SK-N-SH (cell line): ENCODE data around the gene CSRNP2. TPM values are rescaled to one million over a fixed set of nuclear protein-coding genes. Genes with fewer than 3 reads are reported as not detected.

Experiments
- CTCF ChIA-PET: fragments of 300-600, 350-600 bp; formaldehyde crosslinking; extraction: SDS; loops from one replicate; lab custom pipeline; 2021; lab: Yijun Ruan, JAX
- POLR2A ChIA-PET: fragments of 350-600 bp; sonication (Branson Sonifier 250); formaldehyde crosslinking; extraction: SDS; loops from one replicate; lab custom pipeline; 2020; ENCODE audit warnings: antibody characterized with exemption, inconsistent platforms; lab: Yijun Ruan, JAX
- DNase-seq: peaks from one replicate; pipeline ENCODE4 v3.0.0; 2012
- H2AFZ ChIP-seq: fragments of 200-600 bp; sonication (generic); 2 replicates; pipeline ENCODE4 v1.8.1; 2016; ENCODE audit warnings: antibody characterized with exemption, mild to moderate bottlenecking, low read depth
- H3F3A ChIP-seq: fragments of 200-600 bp; sonication (generic); replicated peaks from 2 replicates; pipeline ENCODE3; 2016; ENCODE audit warnings: antibody characterized with exemption, mild to moderate bottlenecking; ENCODE audit not compliant: insufficient read depth
- H3K27ac ChIP-seq, 2 experiments: fragments of 200-500 bp in 1 of 2; fragments of 200-600 bp in 1 of 2; sonication (Bioruptor generic) in 1 of 2; sonication (generic), shearing (Covaris generic) in 1 of 2; 2 replicates each; pipeline versions ENCODE4 v1.5.1 to v1.6.1; 2014 to 2016; ENCODE audit warnings: low read depth in 2 of 2, inconsistent platforms in 1 of 2, low read length in 1 of 2, mild to moderate bottlenecking in 1 of 2, mixed read lengths in 1 of 2
- H3K27me3 ChIP-seq: fragments of 200-600 bp; sonication (generic), shearing (Covaris generic); 2 replicates; pipeline ENCODE4 v1.6.1; 2016; ENCODE audit warnings: mixed run types; ENCODE audit not compliant: insufficient read depth
- H3K36me3 ChIP-seq, 2 experiments: fragments of 200-500 bp in 1 of 2; fragments of 200-600 bp in 1 of 2; sonication (Bioruptor generic) in 1 of 2; sonication (generic) in 1 of 2; replicated peaks in 1 of 2; 2 replicates each; pipeline versions ENCODE3 to v1.5.1; 2014 to 2016; ENCODE audit warnings: low read length in 1 of 2, mild to moderate bottlenecking in 1 of 2; ENCODE audit not compliant: insufficient read depth in 2 of 2, control insufficient read depth in 1 of 2
- H3K4me1 ChIP-seq, 2 experiments: fragments of 200-500 bp in 1 of 2; fragments of 200-600 bp in 1 of 2; sonication (Bioruptor generic) in 1 of 2; sonication (generic), shearing (Covaris generic) in 1 of 2; 2 replicates each; pipeline versions ENCODE4 v1.5.1 to v1.6.1; 2014 to 2016; ENCODE audit warnings: low read depth in 1 of 2, low read length in 1 of 2, mixed run types in 1 of 2; ENCODE audit not compliant: insufficient read depth in 2 of 2, control insufficient read depth in 1 of 2
- H3K4me2 ChIP-seq: fragments of 200-600 bp; sonication (generic), shearing (Covaris generic); 2 replicates; pipeline ENCODE4 v1.6.1; 2017; ENCODE audit warnings: mixed run types
- H3K4me3 ChIP-seq, 2 experiments: fragments of 200-500 bp in 1 of 2; fragments of 200-600 bp in 1 of 2; sonication (Bioruptor generic) in 1 of 2; sonication (generic), shearing (Covaris generic) in 1 of 2; 2 replicates each; pipeline versions ENCODE4 v1.5.1 to v1.8.1; 2014 to 2016; ENCODE audit warnings: low read depth in 2 of 2, inconsistent platforms in 1 of 2, low read length in 1 of 2, mild to moderate bottlenecking in 1 of 2, mixed read lengths in 1 of 2, moderate library complexity in 1 of 2
- H3K79me2 ChIP-seq: fragments of 200-600 bp; sonication (generic); 2 replicates; pipeline ENCODE4 v1.8.1; 2017; ENCODE audit warnings: mild to moderate bottlenecking; ENCODE audit not compliant: insufficient read depth
- H3K9ac ChIP-seq: fragments of 200-600 bp; sonication (generic); 2 replicates; pipeline ENCODE4 v1.6.1; 2017; ENCODE audit warnings: mixed run types
- H3K9me2 ChIP-seq: fragments of 200-600 bp; sonication (generic); 2 replicates; pipeline ENCODE4 v1.6.1; 2017; ENCODE audit warnings: mixed run types
- H3K9me3 ChIP-seq: fragments of 200-600 bp; sonication (generic); 2 replicates; pipeline ENCODE4 v1.6.1; 2017; ENCODE audit warnings: mixed run types, mild to moderate bottlenecking, moderate library complexity
- H4K20me1 ChIP-seq: fragments of 200-600 bp; sonication (generic); 2 replicates; pipeline ENCODE4 v1.6.1; 2017; ENCODE audit warnings: mild to moderate bottlenecking, mixed run types; ENCODE audit not compliant: insufficient read depth
- ELF1 ChIP-seq: IDR thresholded peaks from 2 replicates; pipeline ENCODE4 v1.4.0; 2012
- EP300 ChIP-seq, 2 experiments: IDR thresholded peaks; 2 replicates each; pipeline versions ENCODE4 v1.4.0 to v1.6.1; 2012; ENCODE audit warnings: borderline replicate concordance in 1 of 2, low read depth in 1 of 2, low read length in 1 of 2
- FOXM1 ChIP-seq: IDR thresholded peaks from 2 replicates; pipeline ENCODE4 v1.4.0; 2012; ENCODE audit warnings: low read depth, mild to moderate bottlenecking
- GATA2 ChIP-seq: sonication (generic); formaldehyde crosslinking; IDR thresholded peaks from 2 replicates; pipeline ENCODE4 v1.5.0; 2020; ENCODE audit warnings: mild to moderate bottlenecking, missing genetic modification reagents
- IRF3 ChIP-seq: fragments of 150-350 bp; IDR thresholded peaks from 2 replicates; pipeline ENCODE4 v1.6.1; 2016; ENCODE audit warnings: mild to moderate bottlenecking, low read depth, low read length
- MXI1 ChIP-seq: IDR thresholded peaks from 2 replicates; pipeline ENCODE4 v1.6.1; 2012; ENCODE audit warnings: mild to moderate bottlenecking, low read depth, low read length, improper control_type of control experiment
- RAD21 ChIP-seq: IDR thresholded peaks from 2 replicates; pipeline ENCODE4 v1.6.1; 2012; ENCODE audit warnings: mild to moderate bottlenecking, low read length
- RCOR1 ChIP-seq: fragments of 150-350 bp; IDR thresholded peaks from 2 replicates; pipeline ENCODE4 v1.6.1; 2017; ENCODE audit warnings: antibody characterized with exemption, low read length
- RFX5 ChIP-seq: IDR thresholded peaks from 2 replicates; pipeline ENCODE4 v1.6.1; 2012; ENCODE audit warnings: mild to moderate bottlenecking, improper control_type of control experiment, low read length
- RXRA ChIP-seq: IDR thresholded peaks from 2 replicates; pipeline ENCODE4 v1.4.0; 2012; ENCODE audit warnings: low read depth, mild to moderate bottlenecking, borderline replicate concordance
- SIN3A ChIP-seq: IDR thresholded peaks from 2 replicates; pipeline ENCODE4 v1.6.1; 2012; ENCODE audit warnings: low read depth, mild to moderate bottlenecking, low read length, moderate library complexity, borderline replicate concordance
- SMC3 ChIP-seq: IDR thresholded peaks from 2 replicates; pipeline ENCODE4 v1.6.1; 2012; ENCODE audit warnings: low read depth, low read length, improper control_type of control experiment
- TAF1 ChIP-seq: IDR thresholded peaks from 2 replicates; pipeline ENCODE4 v1.6.1; 2012; ENCODE audit warnings: low read depth, mild to moderate bottlenecking, low read length, moderate library complexity, borderline replicate concordance
- TCF12 ChIP-seq: IDR thresholded peaks from 2 replicates; pipeline ENCODE4 v1.4.0; 2012
- TEAD4 ChIP-seq: IDR thresholded peaks from 2 replicates; pipeline ENCODE4 v1.4.0; 2012; ENCODE audit warnings: mild to moderate bottlenecking, borderline replicate concordance; ENCODE audit not compliant: insufficient read depth
- USF1 ChIP-seq: IDR thresholded peaks from 2 replicates; pipeline ENCODE4 v1.4.0; 2012; ENCODE audit warnings: low read depth, borderline replicate concordance
- WGBS: methylation state at CpG from one replicate; pipeline ENCODE4 v1.1.6; 2017; ENCODE audit warnings: low lambda C conversion rate; 5-methylcytosine and 5-hydroxymethylcytosine counted together
- polyA plus RNA-seq, 3 experiments: library from polyadenylated mRNA; depleted of rRNA; stranded (reverse); fragments of >200 nt; gene quantifications; 2 replicates each; pipeline ENCODE4 v1.2.3, GENCODE V29; 2012
- TF ChIP-seq, protein P1 (sequence below): fragments of 150-350 bp; IDR thresholded peaks from 2 replicates; pipeline ENCODE4 v1.6.1; 2017; ENCODE audit warnings: antibody characterized with exemption, low read length, low read depth, borderline replicate concordance
- TF ChIP-seq, protein P2 (sequence below): IDR thresholded peaks from 2 replicates; pipeline ENCODE4 v1.6.1; 2012; ENCODE audit warnings: mild to moderate bottlenecking, low read depth, low read length, moderate library complexity
- TF ChIP-seq, protein P3 (sequence below): IDR thresholded peaks from 2 replicates; pipeline ENCODE4 v1.4.0; 2012; ENCODE audit warnings: low read depth, borderline replicate concordance
- TF ChIP-seq, protein P4 (sequence below): IDR thresholded peaks from 2 replicates; pipeline ENCODE4; 2012

The CSRNP2 gene
- polyA plus RNA-seq, 1 of the 3 experiments (the other 2 are of a cell fraction) = 18.7 TPM

DNA sequence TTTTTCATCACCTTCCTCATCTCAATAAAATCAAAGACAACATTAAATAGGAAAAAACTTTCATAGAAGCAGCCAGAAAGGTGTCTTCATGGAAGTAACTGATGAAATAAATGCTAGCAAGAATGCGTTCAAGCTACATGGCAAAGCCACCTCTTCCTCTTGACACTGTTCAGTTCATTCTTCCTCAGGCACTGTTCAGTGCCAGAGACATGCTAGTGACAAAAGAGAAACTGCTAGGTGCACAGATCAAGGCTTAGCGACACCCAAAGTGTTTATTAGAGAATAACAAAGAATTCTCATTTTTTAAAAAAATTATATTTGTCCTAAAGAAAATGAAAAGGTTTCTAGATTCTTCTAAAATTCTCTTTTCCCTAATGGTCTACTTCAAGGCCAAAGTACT, 64.4 kb downstream of the CSRNP2 start:
- CTCF ChIA-PET = interaction anchor here (2.5 kb wide), 1 partner anchor 254 kb away, joined by 9 read pairs; no protein-coding TSS in a partner anchor
- H3K36me3 ChIP-seq = no peaks in the 10 kb centered on the region
- POLR2A ChIA-PET = no interaction called here
- no peaks in the 10 kb centered on the region for H3F3A ChIP-seq
- peaks cover 98% of the 10 kb centered on the region for H3K79me2 ChIP-seq
- no peak overlapping the region for H3K9ac ChIP-seq
- H2AFZ ChIP-seq = no peak overlapping the region
- DNase-seq = no peak
- no peak overlapping the region for H3K4me3 ChIP-seq
- no peak overlapping the region for H3K4me2 ChIP-seq
- H3K4me1 ChIP-seq = no peaks in the 10 kb centered on the region
- H3K27ac ChIP-seq = no peak overlapping the region
- 96% methylated on average over 2 of the region's 2 CpGs for WGBS
- H3K9me2 ChIP-seq = no peaks in the 10 kb centered on the region
- H3K27me3 ChIP-seq = no peaks in the 10 kb centered on the region
- no peaks in the 10 kb centered on the region for H4K20me1 ChIP-seq
- no peaks in the 10 kb centered on the region for H3K9me3 ChIP-seq
- TF ChIP-seq, protein P1, sequence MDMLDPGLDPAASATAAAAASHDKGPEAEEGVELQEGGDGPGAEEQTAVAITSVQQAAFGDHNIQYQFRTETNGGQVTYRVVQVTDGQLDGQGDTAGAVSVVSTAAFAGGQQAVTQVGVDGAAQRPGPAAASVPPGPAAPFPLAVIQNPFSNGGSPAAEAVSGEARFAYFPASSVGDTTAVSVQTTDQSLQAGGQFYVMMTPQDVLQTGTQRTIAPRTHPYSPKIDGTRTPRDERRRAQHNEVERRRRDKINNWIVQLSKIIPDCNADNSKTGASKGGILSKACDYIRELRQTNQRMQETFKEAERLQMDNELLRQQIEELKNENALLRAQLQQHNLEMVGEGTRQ = no peak
- TF ChIP-seq EP300 (IDR thresholded peaks at IDR 0.05; ENCODE audit: borderline replicate concordance in 1 of 2, low read depth in 1 of 2, low read length in 1 of 2) = no peak
- no peak for TF ChIP-seq RXRA
- no peak for TF ChIP-seq RAD21

DNA sequence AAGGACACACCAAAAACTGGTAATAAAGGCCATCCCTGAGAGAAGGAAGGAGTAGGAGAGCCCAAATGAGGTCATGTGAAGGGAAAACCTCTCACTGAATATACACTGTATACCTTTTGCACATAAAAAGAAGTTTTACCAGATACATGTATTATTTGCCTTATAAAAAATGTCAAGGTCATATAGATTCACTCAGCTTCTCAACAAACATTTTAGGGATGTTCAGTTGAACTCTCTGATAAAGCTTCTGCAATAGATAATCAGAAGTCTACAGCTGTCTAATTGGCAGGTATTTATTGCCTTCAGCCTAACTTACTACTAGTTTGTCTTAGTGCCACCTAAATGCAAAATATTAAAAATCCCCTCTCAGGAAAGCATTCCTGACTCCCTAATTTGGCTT, 65.9 kb downstream of the CSRNP2 start:
- H3K9ac ChIP-seq = no peak overlapping the region
- H3K27me3 ChIP-seq = no peaks in the 10 kb centered on the region
- CTCF ChIA-PET = interaction anchor here (0.9 kb wide), 1 partner anchor 30 kb away, joined by 3 read pairs; no protein-coding TSS in a partner anchor
- H3K4me3 ChIP-seq = no peak overlapping the region
- no peaks in the 10 kb centered on the region for H3K9me3 ChIP-seq
- no peaks in the 10 kb centered on the region for H3K9me2 ChIP-seq
- no peaks in the 10 kb centered on the region; the same call in 1 of the 2 replicates for H4K20me1 ChIP-seq
- H3K4me2 ChIP-seq = no peak overlapping the region
- H3K79me2 ChIP-seq = peaks cover 98% of the 10 kb centered on the region
- no peaks in the 10 kb centered on the region for H3K4me1 ChIP-seq
- POLR2A ChIA-PET = no interaction called here
- DNase-seq = no peak
- H2AFZ ChIP-seq = no peak overlapping the region
- H3F3A ChIP-seq = no peaks in the 10 kb centered on the region
- H3K27ac ChIP-seq = no peak overlapping the region
- no peaks in the 10 kb centered on the region for H3K36me3 ChIP-seq
- no peak for TF ChIP-seq RFX5
- TF ChIP-seq, protein P2, sequence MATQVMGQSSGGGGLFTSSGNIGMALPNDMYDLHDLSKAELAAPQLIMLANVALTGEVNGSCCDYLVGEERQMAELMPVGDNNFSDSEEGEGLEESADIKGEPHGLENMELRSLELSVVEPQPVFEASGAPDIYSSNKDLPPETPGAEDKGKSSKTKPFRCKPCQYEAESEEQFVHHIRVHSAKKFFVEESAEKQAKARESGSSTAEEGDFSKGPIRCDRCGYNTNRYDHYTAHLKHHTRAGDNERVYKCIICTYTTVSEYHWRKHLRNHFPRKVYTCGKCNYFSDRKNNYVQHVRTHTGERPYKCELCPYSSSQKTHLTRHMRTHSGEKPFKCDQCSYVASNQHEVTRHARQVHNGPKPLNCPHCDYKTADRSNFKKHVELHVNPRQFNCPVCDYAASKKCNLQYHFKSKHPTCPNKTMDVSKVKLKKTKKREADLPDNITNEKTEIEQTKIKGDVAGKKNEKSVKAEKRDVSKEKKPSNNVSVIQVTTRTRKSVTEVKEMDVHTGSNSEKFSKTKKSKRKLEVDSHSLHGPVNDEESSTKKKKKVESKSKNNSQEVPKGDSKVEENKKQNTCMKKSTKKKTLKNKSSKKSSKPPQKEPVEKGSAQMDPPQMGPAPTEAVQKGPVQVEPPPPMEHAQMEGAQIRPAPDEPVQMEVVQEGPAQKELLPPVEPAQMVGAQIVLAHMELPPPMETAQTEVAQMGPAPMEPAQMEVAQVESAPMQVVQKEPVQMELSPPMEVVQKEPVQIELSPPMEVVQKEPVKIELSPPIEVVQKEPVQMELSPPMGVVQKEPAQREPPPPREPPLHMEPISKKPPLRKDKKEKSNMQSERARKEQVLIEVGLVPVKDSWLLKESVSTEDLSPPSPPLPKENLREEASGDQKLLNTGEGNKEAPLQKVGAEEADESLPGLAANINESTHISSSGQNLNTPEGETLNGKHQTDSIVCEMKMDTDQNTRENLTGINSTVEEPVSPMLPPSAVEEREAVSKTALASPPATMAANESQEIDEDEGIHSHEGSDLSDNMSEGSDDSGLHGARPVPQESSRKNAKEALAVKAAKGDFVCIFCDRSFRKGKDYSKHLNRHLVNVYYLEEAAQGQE = no peak
- TF ChIP-seq TAF1 = no peak
- TF ChIP-seq SMC3 = no peak
- TF ChIP-seq ELF1 = no peak
- no peak for TF ChIP-seq FOXM1
- TF ChIP-seq, protein P3, sequence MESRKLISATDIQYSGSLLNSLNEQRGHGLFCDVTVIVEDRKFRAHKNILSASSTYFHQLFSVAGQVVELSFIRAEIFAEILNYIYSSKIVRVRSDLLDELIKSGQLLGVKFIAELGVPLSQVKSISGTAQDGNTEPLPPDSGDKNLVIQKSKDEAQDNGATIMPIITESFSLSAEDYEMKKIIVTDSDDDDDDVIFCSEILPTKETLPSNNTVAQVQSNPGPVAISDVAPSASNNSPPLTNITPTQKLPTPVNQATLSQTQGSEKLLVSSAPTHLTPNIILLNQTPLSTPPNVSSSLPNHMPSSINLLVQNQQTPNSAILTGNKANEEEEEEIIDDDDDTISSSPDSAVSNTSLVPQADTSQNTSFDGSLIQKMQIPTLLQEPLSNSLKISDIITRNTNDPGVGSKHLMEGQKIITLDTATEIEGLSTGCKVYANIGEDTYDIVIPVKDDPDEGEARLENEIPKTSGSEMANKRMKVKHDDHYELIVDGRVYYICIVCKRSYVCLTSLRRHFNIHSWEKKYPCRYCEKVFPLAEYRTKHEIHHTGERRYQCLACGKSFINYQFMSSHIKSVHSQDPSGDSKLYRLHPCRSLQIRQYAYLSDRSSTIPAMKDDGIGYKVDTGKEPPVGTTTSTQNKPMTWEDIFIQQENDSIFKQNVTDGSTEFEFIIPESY = no peak
- no peak for TF ChIP-seq USF1
- no peak for TF ChIP-seq SIN3A
- TF ChIP-seq, protein P4, sequence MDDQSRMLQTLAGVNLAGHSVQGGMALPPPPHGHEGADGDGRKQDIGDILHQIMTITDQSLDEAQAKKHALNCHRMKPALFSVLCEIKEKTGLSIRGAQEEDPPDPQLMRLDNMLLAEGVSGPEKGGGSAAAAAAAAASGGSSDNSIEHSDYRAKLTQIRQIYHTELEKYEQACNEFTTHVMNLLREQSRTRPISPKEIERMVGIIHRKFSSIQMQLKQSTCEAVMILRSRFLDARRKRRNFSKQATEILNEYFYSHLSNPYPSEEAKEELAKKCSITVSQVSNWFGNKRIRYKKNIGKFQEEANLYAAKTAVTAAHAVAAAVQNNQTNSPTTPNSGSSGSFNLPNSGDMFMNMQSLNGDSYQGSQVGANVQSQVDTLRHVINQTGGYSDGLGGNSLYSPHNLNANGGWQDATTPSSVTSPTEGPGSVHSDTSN = no peak
- no peak for TF ChIP-seq TCF12
- TF ChIP-seq RCOR1 = no peak
- TF ChIP-seq TEAD4 = no peak
- no peak for TF ChIP-seq IRF3
- TF ChIP-seq MXI1 = no peak
- TF ChIP-seq GATA2 = no peak
